Measurements from ENCODE around the gene CLEC11A.

Gene CLEC11A

DNA sequence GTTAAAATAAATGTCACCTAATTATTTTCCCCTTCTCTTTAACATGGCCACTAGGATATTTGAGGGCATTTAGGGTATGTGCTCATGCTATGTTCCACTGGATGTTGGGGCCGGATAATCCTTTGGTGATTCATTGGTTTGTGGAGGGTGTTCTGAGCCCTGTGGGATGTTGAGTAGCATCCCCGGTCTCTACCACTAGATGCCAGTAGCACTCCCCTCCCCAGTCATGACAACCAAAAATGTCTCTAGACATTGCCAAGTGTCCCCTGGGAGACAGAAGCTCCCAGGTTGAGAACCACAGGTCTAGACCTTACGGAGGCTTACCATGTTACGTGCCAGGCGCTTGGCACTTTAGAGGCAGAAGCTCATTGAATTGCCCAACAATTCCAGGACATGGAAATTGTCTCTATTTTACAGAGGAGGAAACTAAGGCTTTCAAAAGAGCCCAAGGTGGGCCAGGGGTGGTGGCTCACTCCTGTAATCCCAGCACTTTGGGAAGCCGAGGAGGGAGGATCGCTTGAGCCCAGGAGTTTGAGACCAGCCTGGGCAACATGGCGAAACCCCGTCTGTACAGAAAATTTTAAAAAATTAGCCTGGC, 17.6 kb upstream of the CLEC11A start:
- DNase-seq (ENCODE audit: low read depth), result no peak

GRCh38 chr19:50706387-50706786, 16.8 kb upstream of the CLEC11A start:
- DNase-seq (ENCODE audit: low read depth), result no peak

DNA sequence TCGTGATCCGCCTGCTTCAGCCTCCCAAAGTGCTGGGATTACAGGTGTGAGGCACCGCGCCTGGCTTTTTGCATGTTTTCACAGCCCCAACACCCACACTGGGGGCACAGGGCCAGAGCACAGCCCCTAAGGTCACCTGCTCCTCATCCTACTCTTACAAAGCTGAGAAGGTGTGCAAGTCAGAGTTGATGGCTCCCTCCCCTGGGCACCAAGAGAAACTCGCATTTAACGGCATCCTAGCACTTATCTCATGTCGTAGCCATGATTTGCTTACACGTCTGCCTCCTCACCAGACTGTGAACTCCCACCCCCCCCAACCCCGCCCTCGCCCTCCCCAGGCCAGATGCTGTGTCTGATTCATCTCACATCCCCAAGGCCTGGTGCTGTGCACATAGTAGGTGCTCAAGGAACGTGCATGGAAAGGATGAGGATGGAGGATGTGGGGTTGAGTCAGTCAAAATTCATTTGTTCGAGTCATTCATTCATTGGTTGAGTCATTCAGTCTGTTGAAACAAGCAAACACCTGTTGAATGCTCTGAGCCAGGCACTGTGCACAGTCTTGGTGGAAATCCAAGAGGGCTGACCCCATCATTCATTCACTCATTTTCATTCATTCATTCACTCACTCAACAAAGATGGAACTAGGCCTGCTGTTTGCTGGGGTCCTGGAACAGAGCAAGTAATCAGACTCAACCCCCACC, 14.8 kb upstream of the CLEC11A start:
- DNase-seq (ENCODE audit: low read depth), result no peak

- no peak for DNase-seq (ENCODE audit: low read depth)
These were observed 13.1 kb upstream of the CLEC11A start for GRCh38 chr19:50710094-50710493.

- no peak for DNase-seq (ENCODE audit: low read depth)
These were observed 12.6 kb upstream of the CLEC11A start for GRCh38 chr19:50710612-50711011.

DNA sequence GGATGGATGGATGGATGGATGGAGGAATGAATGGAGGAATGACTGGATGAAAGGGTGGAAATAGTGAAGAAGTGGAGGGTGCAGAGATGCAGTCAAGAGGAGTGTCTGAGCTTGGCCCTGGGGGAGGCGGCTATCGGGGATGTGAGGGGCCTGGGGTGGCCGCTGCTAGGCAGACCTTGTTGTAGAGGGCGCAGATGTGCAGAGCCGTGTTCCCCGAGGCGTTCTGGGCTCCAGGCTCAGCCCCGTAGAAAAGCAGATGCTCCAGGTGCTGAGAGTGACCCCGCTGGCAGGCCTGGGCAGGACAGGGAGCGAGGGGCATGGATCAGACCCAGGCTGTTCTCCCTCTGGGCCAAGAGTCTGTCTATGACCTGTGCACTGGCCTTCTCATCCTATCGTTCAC, 12.0 kb upstream of the CLEC11A start:
- DNase-seq (ENCODE audit: low read depth), result no peak

DNA sequence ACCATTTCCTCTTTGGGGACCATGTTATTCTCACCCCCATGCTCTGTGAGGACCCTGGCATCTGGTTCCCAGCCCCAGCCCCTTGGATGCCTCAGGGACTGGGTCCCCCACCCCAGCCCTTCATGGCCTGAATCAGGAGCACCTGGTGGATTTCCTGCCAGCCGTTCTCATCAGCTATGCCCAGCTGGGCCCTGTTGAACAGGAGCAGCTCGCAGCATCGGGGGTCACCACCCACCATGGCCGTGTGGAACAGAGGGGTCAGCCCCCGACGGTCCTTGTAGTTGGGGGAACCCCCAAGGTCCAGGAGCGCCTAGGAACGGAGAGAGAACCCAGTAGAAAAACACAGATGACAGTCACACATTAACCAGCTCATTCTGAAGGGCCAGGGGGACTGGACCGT, 11.4 kb upstream of the CLEC11A start:
- no peak for DNase-seq (ENCODE audit: low read depth)

GRCh38 chr19:50712833-50713232, 10.3 kb upstream of the CLEC11A start:
- no peak for DNase-seq (ENCODE audit: low read depth)

DNA sequence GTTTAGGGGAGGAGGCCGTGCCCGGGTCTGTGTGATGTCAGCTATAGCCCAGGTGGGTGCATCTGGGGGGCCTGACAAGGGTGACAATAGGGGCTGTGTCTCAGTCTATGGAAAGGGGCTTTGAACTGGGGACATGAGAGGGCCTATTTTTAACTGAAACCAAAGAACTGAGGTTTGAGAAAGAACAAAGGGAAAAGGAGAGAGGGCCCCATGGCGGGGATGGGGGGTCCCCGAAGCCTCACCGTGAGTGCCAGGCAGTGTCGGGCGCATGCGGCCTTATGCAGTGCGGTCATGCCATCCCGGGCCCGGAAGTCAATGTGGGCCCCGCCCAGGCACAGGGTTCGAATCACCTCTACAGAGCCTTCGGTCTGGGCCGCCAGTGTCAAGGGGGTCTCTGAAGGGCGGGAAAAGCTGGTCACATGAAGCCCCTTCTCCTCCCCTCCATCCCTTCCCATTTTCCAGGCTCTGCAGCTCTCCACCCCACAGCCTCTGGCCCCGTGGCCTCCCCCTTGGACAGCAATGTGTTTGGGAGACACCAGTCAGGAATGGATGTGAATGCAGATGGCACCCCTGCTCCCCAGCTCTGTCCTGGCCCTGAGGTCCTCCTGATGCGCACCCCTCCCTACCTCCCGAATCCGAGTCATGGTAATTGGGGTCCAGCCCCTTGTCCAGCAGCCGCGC, 9.5 kb upstream of the CLEC11A start:
- no peak for DNase-seq (ENCODE audit: low read depth)

DNA sequence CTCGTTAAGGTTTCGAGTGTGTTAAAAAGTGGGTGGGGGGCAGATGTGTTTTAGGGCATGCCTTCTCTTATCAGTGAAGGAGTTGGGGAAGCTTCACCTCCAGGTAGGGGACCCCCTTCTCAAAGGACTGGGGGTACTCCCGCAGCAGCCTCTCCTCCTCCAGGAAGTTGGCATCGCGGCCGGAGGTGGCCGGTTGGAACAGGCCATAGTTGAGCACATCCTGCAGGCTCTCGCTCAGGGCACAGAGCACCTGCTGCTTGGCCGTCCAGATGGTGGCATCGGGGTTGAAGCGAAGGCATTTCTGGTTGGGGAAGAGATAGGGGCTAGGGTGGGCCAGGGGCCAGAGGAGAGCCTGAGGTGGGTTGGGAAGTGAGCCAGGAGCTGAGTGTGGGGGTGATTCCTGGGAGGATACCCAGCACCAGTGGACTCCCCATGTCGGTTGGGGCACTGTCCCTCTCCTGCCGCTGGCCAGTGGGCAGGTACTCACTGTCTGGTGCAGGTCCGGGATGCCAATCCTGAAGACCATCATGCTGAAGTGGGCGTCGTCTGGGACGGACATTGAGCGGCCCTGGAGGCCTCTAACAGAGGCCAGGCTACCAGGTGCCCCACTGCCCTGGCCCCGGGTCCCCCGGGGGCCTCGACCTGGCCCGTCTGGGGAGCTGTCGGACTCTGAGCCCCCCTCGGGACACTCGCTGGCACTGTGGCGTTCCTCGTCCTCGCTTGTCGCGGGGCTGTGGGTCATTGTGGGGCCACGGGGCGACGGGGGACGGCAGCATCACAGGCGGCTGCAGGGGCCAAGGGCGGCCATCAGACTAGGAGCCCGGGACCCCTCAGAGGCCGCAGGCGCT, 6.8 kb upstream of the CLEC11A start:
- no peak for DNase-seq (ENCODE audit: low read depth)

- no peak for DNase-seq (ENCODE audit: low read depth)
These were observed 6.0 kb upstream of the CLEC11A start for GRCh38 chr19:50717026-50717723.

GRCh38 chr19:50717891-50718254, 5.3 kb upstream of the CLEC11A start:
- DNase-seq (ENCODE audit: low read depth), result no peak

DNA sequence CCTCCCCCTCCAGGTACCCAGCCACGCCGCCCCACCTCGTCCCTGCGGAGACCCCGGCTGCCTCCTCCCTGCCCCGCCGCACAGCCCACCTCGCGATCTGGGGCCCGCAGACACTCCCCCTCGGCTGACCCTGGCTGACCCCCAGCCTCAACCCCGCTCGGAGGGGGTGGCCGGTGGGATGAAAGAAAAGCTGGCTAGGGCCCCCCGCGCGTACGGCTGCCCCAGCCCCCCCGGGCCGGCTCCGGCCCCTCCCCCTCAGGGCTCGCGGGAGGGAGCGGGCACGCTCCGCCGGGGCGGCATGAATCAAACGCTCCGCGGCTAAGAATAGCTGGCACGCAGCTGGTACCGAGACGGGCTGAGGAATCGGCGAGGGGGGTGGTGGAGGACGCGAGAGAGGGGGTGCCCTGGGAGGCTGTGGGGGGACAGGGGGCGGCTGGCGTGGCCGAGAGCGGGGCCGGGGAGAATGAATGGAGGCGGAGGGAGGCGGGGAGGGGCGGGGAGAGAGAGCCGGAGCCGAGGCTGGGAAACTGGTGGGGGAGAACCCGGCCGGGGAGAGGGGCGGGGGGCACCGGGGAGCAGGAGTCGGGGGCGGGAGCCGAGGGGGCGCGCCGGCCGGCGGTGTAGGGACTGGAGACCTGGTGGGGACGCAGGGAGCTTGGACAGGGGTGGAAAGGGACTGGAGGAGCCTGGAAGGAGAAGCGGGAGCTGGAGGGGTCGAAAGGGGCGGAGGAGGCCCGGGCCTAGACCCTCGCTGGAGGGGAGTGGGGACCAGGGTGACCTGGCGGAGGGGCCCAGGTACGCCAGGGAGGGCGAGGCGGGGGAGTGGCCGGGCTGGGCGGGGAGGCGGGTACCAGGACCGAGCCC, 4.7 kb upstream of the CLEC11A start:
- DNase-seq (ENCODE audit: low read depth), result no peak

- no peak for DNase-seq (ENCODE audit: low read depth)
These were observed 4.1 kb upstream of the CLEC11A start for GRCh38 chr19:50719119-50719435.

DNA sequence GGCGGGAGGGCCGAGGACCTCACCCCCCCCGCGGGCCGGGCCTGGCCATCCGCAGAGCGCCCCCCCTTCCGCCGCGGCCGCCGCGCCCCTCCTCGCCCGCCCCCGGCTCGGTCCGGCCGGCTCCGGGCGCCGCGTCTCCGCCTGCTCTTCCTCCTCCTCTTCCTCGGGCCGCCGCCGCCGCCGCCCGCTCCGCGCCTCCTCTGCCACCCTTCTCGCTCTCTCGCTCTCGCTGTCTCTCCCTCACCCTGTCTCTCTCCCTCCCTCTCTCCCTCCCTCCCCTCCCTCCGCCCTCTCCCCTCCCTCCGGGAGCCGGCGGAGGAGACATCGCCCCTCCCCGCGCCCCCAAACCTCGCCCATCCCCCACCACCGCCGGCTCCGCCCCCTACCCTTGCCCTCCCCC, 3.6 kb upstream of the CLEC11A start, which contains the start of gene SHANK1:
TSS of gene SHANK1 (minus strand) at position 237 of the 400 bp plus-strand sequence. CDS start 2,883 bp downstream, outside the sequence.
- no peak for DNase-seq (ENCODE audit: low read depth)

GRCh38 chr19:50720181-50720920, 2.8 kb upstream of the CLEC11A start:
- DNase-seq (ENCODE audit: low read depth), result no peak

DNA sequence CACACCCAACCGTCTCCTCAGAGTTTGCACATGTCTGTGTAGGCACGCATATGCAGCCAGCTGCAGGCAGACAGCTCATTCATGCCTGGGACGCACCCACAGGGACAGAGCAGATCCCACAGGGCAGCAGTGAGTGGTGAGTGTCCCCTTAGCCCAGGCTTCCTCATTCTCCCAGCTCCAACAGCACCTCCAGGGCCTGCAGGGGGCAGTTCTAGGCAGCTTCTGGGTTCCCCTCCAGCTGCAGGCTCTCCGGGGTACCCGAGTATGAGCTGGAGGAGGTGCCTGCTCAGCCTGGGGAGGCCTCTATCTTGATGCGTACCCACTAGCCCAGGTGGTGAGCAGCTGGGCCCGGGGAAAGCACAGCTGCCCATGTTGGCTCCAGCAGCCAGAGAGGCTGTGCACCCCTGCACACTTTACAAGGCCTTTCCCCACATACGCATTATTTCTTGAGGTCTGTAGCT, 2.2 kb upstream of the CLEC11A start:
- no peak for DNase-seq (ENCODE audit: low read depth)

- no peak for DNase-seq (ENCODE audit: low read depth)
These were observed 1.6 kb upstream of the CLEC11A start for GRCh38 chr19:50721441-50722137.

- DNase-seq (ENCODE audit: low read depth), result no peak
These were observed 757 bp upstream of the CLEC11A start for GRCh38 chr19:50722201-50723013.
